A549 (cell line): ENCODE results near the gene OTUB2.

Experiments
- CBX2 ChIP-seq: fragments of 200-600 bp; sonication (generic); IDR thresholded peaks from 2 replicates; pipeline ENCODE4 v1.6.1; 2016; ENCODE audit warnings: low read depth, mild to moderate bottlenecking, borderline replicate concordance
- CEBPB ChIP-seq, 2 experiments: fragments of >200 bp in 1 of 2; sonication (Bioruptor Twin) in 1 of 2; formaldehyde crosslinking in 1 of 2; IDR thresholded peaks; 2 replicates each; pipeline ENCODE4 v1.6.1; 2012 to 2016
- CTCF ChIP-seq: fragments of >200 bp; sonication (Bioruptor Twin); formaldehyde crosslinking; IDR thresholded peaks from 3 replicates; pipeline ENCODE4 v1.5.1; 2016
- KDM1A ChIP-seq: fragments of 200-600 bp; sonication (generic); IDR thresholded peaks from 2 replicates; pipeline ENCODE4 v1.6.1; 2016; ENCODE audit warnings: low read depth, mild to moderate bottlenecking
- POLR2A ChIP-seq: IDR thresholded peaks from 2 replicates; pipeline ENCODE4 v1.6.1; 2012; ENCODE audit warnings: mild to moderate bottlenecking, low read length

- TF ChIP-seq CEBPB (IDR thresholded peaks at IDR 0.05) (no peak), KDM1A (no peak), CBX2 (no peak), POLR2A (no peak), CTCF (no peak)
Observed at GRCh38 chr14:94021001-94021400, 5.1 kb upstream of the OTUB2 start.
